GM12864 (cell line): Measurements from ENCODE around the gene WDR18.
A peak's percentile ranks its signal among the peaks of the same experiment; 100 is the strongest.

Experiments used
- DNase-seq: peaks from one replicate; pipeline ENCODE4 v3.0.0-alpha.2; 2011; ENCODE audit warnings: low read depth
- H3K4me3 ChIP-seq: 2 replicates; pipeline ENCODE4 v1.5.1; 2011; ENCODE audit warnings: mild to moderate bottlenecking, low read depth, low read length, control low read depth
- TF ChIP-seq, protein P1 (sequence below): IDR thresholded peaks from 2 replicates; pipeline ENCODE4 v1.5.1; 2011; ENCODE audit warnings: low read depth, mild to moderate bottlenecking, moderate library complexity, low read length, control low read depth, inconsistent platforms; ENCODE audit errors: missing control alignments

WDR18 gene

GRCh38 chr19:970695-971094 lies 13.4 kb upstream of the WDR18 start:
- no peak for DNase-seq
- no peak overlapping the region for H3K4me3 ChIP-seq
- TF ChIP-seq, protein P1, sequence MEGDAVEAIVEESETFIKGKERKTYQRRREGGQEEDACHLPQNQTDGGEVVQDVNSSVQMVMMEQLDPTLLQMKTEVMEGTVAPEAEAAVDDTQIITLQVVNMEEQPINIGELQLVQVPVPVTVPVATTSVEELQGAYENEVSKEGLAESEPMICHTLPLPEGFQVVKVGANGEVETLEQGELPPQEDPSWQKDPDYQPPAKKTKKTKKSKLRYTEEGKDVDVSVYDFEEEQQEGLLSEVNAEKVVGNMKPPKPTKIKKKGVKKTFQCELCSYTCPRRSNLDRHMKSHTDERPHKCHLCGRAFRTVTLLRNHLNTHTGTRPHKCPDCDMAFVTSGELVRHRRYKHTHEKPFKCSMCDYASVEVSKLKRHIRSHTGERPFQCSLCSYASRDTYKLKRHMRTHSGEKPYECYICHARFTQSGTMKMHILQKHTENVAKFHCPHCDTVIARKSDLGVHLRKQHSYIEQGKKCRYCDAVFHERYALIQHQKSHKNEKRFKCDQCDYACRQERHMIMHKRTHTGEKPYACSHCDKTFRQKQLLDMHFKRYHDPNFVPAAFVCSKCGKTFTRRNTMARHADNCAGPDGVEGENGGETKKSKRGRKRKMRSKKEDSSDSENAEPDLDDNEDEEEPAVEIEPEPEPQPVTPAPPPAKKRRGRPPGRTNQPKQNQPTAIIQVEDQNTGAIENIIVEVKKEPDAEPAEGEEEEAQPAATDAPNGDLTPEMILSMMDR = peak; percentile 69

DNA sequence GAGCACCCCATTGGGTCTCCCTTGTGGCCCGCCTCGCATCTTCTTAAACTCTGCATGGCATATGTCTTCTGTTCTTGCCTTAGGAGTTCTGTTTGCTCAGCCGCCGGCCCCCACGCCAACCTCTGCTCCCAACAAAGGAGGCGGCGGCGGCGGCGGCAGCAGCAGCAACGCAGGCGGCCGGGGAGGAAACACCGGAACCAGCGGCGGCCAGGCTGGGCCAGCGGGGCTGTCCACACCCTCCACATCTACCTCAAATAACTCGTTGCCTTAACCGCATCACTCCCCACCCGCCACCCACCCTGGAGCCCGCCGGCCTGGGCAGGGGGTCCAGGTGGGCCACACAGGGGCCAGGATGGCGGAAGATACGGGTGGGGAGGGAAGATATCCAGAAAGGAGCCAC lies 12.3 kb upstream of the WDR18 start:
- TF ChIP-seq, protein P1 = no peak
- no peak for DNase-seq
- no peak overlapping the region for H3K4me3 ChIP-seq

- TF ChIP-seq, protein P1 = no peak
- H3K4me3 ChIP-seq = no peak overlapping the region
- DNase-seq = no peak
Measured at GRCh38 chr19:972281-972680, 11.9 kb upstream of the WDR18 start.

GRCh38 chr19:973726-974563 lies 10.2 kb upstream of the WDR18 start:
- TF ChIP-seq, protein P1 = no peak
- no peak for DNase-seq
- H3K4me3 ChIP-seq = no peak overlapping the region

- no peak for DNase-seq
- TF ChIP-seq, protein P1 = no peak
Measured at GRCh38 chr19:974564-975257, 9.4 kb upstream of the WDR18 start.

DNA sequence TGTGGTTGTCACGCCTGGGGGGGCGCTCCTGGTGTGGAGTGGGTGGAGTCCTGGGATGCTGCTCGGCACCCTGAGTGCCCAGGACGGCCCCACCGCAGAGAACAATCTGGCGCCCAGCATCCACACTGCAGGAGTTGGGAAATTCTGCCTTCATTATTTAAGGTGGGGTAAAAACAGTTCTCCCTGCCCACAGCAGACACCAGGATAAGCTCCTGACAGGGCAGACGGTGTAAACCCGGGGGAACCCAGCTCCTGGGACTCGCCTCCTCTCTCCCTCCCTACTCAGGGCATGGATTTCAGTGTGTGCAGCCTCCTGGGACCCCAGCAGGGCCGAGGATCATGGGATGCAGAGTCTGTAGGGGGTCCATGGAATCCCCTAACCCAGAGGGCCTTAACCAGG lies 7.7 kb upstream of the WDR18 start:
- H3K4me3 ChIP-seq = no peak overlapping the region
- TF ChIP-seq, protein P1 = no peak
- no peak for DNase-seq

More at GRCh38 chr19:974564-975257, 9.4 kb upstream of the WDR18 start:
- H3K4me3 ChIP-seq = no peak overlapping the region
